Transverse colon (tissue), 4 donors: ENCODE results near the gene FTSJ1. TPM values are rescaled to one million over a fixed set of nuclear protein-coding genes. Genes with fewer than 3 reads are reported as not detected.

Source experiments
- DNase-seq: peaks from one replicate; pipeline ENCODE4 v3.0.0-alpha.2; 2019
- H3K27ac ChIP-seq, 4 donors: fragments of 200-600 bp; sonication (generic); 2 replicates each; pipeline ENCODE4 v1.5.1; 2016 to 2018; ENCODE audit warnings: inconsistent platforms in 4 of 4
- H3K27me3 ChIP-seq: fragments of 200-600 bp; sonication (generic); 2 replicates; pipeline ENCODE4 v1.5.1; 2017; ENCODE audit warnings: inconsistent platforms
- H3K36me3 ChIP-seq, 4 donors: fragments of 200-600 bp; sonication (generic); 2 replicates each; pipeline ENCODE4 v1.5.1; 2017 to 2019; ENCODE audit warnings: inconsistent platforms in 4 of 4
- H3K4me1 ChIP-seq, 4 donors: fragments of 200-600 bp; sonication (generic); 2 replicates each; pipeline ENCODE4 v1.5.1; 2017 to 2020; ENCODE audit warnings: inconsistent platforms in 4 of 4
- H3K4me3 ChIP-seq, 4 donors: fragments of 200-600 bp; sonication (generic); 1 replicate in 1 of 4; 2 replicates in 3 of 4; pipeline versions ENCODE4 v1.5.1 to v1.6.1; 2017 to 2019; ENCODE audit warnings: inconsistent platforms in 4 of 4
- H3K9me3 ChIP-seq, 2 donors: fragments of 200-600 bp; sonication (generic); 2 replicates each; pipeline ENCODE4 v1.5.1; 2017 to 2019; ENCODE audit warnings: inconsistent platforms in 2 of 2
- CTCF ChIP-seq, 5 experiments: fragments of 200-600 bp in 3 of 5; fragments of 450-650 bp in 2 of 5; sonication (generic) in 3 of 5; IDR thresholded peaks; 1 replicate in 2 of 5; 2 replicates in 3 of 5; pipeline ENCODE4 v1.5.1; 2016 to 2017; ENCODE audit warnings: antibody characterized with exemption in 5 of 5, inconsistent platforms in 3 of 5, mild to moderate bottlenecking in 2 of 5, moderate library complexity in 1 of 5
- EP300 ChIP-seq: sonication (generic); formaldehyde crosslinking; IDR thresholded peaks from one replicate; pipeline ENCODE4 v1.6.1; 2017; ENCODE audit warnings: antibody characterized with exemption, low read depth
- POLR2A ChIP-seq: fragments of 450-650 bp; IDR thresholded peaks from one replicate; pipeline ENCODE4 v1.6.1; 2016; ENCODE audit warnings: antibody characterized with exemption, mild to moderate bottlenecking, moderate library complexity
- POLR2AphosphoS5 ChIP-seq, 3 donors: sonication (generic); formaldehyde crosslinking; IDR thresholded peaks; one replicate each; pipeline ENCODE4 v1.6.1; 2016; ENCODE audit warnings: antibody characterized with exemption in 3 of 3
- WGBS, 2 donors: methylation state at CpG; one replicate each; pipeline ENCODE4 v1.1.5; 2018; ENCODE audit warnings: low coverage in 1 of 2; 5-methylcytosine and 5-hydroxymethylcytosine counted together
- in situ Hi-C, 4 donors: fragments of 200-750 bp; cut with MboI; loops; one replicate each; pipeline versions ENCODE4 v1.15.0 to v1.15.1; 2017; ENCODE audit warnings: low sequenced_read_pairs in 3 of 4, low pct_ligation_motif_present in 1 of 4, low pct_unique_long_range_greater_than_20kb in 1 of 4
- intact Hi-C: fragments of 100-400 bp; cut with DNase I; formaldehyde crosslinking; loops from one replicate; pipeline ENCODE4 v1.15.1; 2023; ENCODE audit warnings: low total_unique reads
- total RNA-seq, 4 donors: library from RNA; depleted of rRNA; stranded (reverse); fragments of >200 nt; gene quantifications; one replicate each; pipeline ENCODE4 v1.1.0, GENCODE V29; 2016

Gene FTSJ1
- total RNA-seq, 4 donors from 2014 or later, result 15.3 to 33.2 (median 31.1) TPM

GRCh38 chrX:48480142-48480541 is 4.1 kb downstream of the FTSJ1 start:
- no peaks in the 10 kb centered on the region for H3K27me3 ChIP-seq
- in situ Hi-C loops (loop anchor here in 2 of 4 donors (25.0 kb wide), 1 partner anchor 393 kb away; no protein-coding TSS in a partner anchor), intact Hi-C loops (no loop called here)
- no peak for DNase-seq
- H3K9me3 ChIP-seq, result no peaks in the 10 kb centered on the region
- H3K36me3 ChIP-seq, result no peaks in the 10 kb centered on the region
- peaks cover 0 to 11% (median 5%) of the 10 kb centered on the region in 4 donors for H3K4me1 ChIP-seq
- H3K27ac ChIP-seq, result no peak overlapping the region
- H3K4me3 ChIP-seq, result no peak overlapping the region
- 83 to 100% methylated on average over 1 to 3 of the region's 3 CpGs for WGBS, 2 donors
- TF ChIP-seq EP300 (no peak), POLR2A (no peak), CTCF (IDR thresholded peaks at IDR 0.05) (no peak), POLR2AphosphoS5 (IDR thresholded peaks at IDR 0.05) (no peak)

GRCh38 chrX:48480583-48480982 is 4.6 kb downstream of the FTSJ1 start:
- in situ Hi-C loops (loop anchor here in 2 of 4 donors (25.0 kb wide), 1 partner anchor 393 kb away; no protein-coding TSS in a partner anchor), intact Hi-C loops (no loop called here)
- Histone ChIP-seq H3K4me3 (no peak overlapping the region), H3K27ac (no peak overlapping the region), H3K27me3 (no peaks in the 10 kb centered on the region), H3K4me1 (peaks cover 0 to 9% (median 4%) of the 10 kb centered on the region in 4 donors), H3K36me3 (no peaks in the 10 kb centered on the region), H3K9me3 (no peaks in the 10 kb centered on the region)
- 88 to 100% methylated on average over 1 to 3 of the region's 3 CpGs for WGBS, 2 donors
- TF ChIP-seq POLR2A (no peak), POLR2AphosphoS5 (IDR thresholded peaks at IDR 0.05) (no peak), CTCF (IDR thresholded peaks at IDR 0.05) (no peak)
- no peak for DNase-seq

- TF ChIP-seq CTCF (IDR thresholded peaks at IDR 0.05) (no peak), POLR2A (no peak), EP300 (no peak), POLR2AphosphoS5 (IDR thresholded peaks at IDR 0.05) (no peak)
- in situ Hi-C loops (loop anchor here in 2 of 4 donors (25.0 kb wide), 1 partner anchor 395 kb away; no protein-coding TSS in a partner anchor), intact Hi-C loops (no loop called here)
- no peak overlapping the region for H3K4me3 ChIP-seq
- H3K27ac ChIP-seq, result no peak overlapping the region
- H3K4me1 ChIP-seq, result peaks cover 0 to under 1% (median 0%) of the 10 kb centered on the region in 4 donors
- no peak for DNase-seq
- H3K27me3 ChIP-seq, result no peaks in the 10 kb centered on the region
- WGBS, 2 donors, result 87% methylated on average over 7 of the region's 7 CpGs; no CpG with 5 or more reads in 1 of the 2 donors
- no peaks in the 10 kb centered on the region for H3K9me3 ChIP-seq
- H3K36me3 ChIP-seq, result no peaks in the 10 kb centered on the region
Observed at GRCh38 chrX:48482526-48482925, 6.5 kb downstream of the FTSJ1 start.

GRCh38 chrX:48487362-48487798 is 11.4 kb downstream of the FTSJ1 start:
- TF ChIP-seq EP300 (no peak), POLR2AphosphoS5 (IDR thresholded peaks at IDR 0.05) (no peak), POLR2A (no peak), CTCF (IDR thresholded peaks at IDR 0.05) (no peak)
- Histone ChIP-seq H3K27me3 (no peaks in the 10 kb centered on the region), H3K4me1 (no peaks in the 10 kb centered on the region), H3K4me3 (no peak overlapping the region), H3K9me3 (no peaks in the 10 kb centered on the region), H3K27ac (no peak overlapping the region), H3K36me3 (no peaks in the 10 kb centered on the region)
- DNase-seq, result no peak
- 80% methylated on average over 10 of the region's 10 CpGs; no CpG with 5 or more reads in 1 of the 2 donors for WGBS, 2 donors
- intact Hi-C loops, result no loop called here
- in situ Hi-C loops, result loop anchor here in 2 of 4 donors (25.0 kb wide), 1 partner anchor 400 kb away; no protein-coding TSS in a partner anchor
